Endometrial microvascular endothelial cells (primary cell): Measurements from ENCODE around the gene CKAP2L. TPM values are rescaled to one million over a fixed set of nuclear protein-coding genes. Genes with fewer than 3 reads are reported as not detected.

ENCODE experiments used
- in situ Hi-C: cut with HindIII; loops from 2 replicates; pipeline ENCODE4 v1.10.0; 2017; ENCODE audit warnings: low sequenced_read_pairs, low pct_unique_long_range_greater_than_20kb; ENCODE audit errors: inconsistent ontology term
- total RNA-seq: library from RNA; depleted of rRNA; stranded (reverse); fragments of >200 nt; gene quantifications from one replicate; pipeline ENCODE4 v1.2.3, GENCODE V29; 2015; ENCODE audit errors: inconsistent ontology term

Gene CKAP2L, protein sequence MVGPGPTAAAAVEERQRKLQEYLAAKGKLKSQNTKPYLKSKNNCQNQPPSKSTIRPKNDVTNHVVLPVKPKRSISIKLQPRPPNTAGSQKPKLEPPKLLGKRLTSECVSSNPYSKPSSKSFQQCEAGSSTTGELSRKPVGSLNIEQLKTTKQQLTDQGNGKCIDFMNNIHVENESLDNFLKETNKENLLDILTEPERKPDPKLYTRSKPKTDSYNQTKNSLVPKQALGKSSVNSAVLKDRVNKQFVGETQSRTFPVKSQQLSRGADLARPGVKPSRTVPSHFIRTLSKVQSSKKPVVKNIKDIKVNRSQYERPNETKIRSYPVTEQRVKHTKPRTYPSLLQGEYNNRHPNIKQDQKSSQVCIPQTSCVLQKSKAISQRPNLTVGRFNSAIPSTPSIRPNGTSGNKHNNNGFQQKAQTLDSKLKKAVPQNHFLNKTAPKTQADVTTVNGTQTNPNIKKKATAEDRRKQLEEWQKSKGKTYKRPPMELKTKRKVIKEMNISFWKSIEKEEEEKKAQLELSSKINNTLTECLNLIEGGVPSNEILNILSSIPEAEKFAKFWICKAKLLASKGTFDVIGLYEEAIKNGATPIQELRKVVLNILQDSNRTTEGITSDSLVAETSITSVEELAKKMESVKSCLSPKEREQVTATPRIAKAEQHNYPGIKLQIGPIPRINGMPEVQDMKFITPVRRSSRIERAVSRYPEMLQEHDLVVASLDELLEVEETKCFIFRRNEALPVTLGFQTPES
- total RNA-seq = 50.9 TPM

- in situ Hi-C loops = loop anchor here (25.0 kb wide), 1 partner anchor 173 kb away; no protein-coding TSS in a partner anchor
Measured at GRCh38 chr2:112764071-112765044, at the start of gene CKAP2L. Gene CKAP2L (minus strand): TSS chr2:112764609. CDS start chr2:112764598, 11 bp downstream.

- in situ Hi-C loops = no loop called here
Measured at GRCh38 chr2:112813280-112813966, 49.0 kb upstream of the CKAP2L start.

DNA sequence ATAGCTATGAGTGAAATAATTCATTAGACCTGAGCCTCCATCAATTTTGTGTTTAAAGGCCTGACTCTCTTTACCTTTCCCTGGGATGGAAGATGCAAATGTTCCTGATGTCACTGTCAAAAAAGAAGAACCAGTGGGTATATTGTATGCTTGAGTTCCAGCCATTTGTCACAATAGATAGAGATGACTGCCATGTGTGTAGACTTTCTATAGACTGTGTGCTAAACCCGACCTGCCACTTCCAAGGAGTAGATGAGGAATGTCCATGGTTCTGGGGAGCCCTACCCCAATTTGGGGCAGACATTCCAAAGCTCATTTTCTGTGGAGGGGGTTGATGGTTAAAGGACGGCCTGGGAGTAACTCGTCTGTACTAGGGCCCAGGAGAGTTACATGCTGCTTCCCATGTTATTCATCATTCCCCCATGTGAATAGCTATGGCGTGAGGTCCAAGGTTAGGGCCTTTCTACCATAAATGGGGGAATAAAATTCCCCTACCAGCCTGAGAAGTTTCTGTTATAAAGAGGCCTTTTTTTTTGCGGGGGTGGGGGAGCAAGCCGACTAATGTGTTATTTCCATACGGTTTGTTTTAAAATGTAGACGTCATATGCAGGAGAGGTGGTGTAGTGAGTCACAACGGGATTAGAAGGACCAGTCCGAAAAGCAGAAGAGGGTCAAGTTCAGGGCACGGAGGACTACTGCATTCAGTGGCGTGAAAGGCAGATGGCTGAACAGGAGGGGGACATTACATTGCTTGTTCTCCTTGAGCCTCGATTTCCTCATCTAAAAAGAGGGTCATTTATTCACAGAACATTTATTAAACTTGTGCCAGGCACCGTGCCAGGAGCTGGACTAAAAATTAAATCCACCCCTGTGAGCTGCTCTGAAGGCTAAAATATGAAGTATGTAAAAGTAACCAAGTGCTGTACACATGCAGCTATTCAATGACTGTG lies 48.2 kb upstream of the CKAP2L start:
- in situ Hi-C loops = no loop called here

DNA sequence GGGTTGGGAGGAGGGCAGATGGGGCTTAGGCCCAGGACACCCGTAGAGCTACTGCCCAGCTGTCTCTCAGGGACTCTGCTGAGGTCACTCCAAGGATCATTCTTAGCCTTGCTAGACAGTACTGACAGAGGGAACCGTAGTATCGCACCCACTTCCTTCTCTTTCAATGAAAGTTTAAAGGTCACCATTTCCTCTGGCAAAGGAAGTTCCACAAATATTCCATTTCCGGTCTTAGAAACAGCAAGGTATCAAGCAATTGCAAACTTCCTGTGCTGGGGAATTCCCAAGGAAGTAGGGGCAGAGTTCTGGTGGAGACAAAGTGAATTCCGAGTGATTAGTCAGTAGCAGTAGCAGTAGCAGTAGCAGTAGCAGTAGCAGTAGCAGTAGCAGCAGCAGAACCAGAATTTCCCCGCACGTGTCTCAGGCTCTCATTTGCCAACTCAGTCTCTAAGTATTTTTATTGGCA lies 47.5 kb upstream of the CKAP2L start:
- in situ Hi-C loops = no loop called here

GRCh38 chr2:112811276-112811831 lies 46.9 kb upstream of the CKAP2L start:
- in situ Hi-C loops = no loop called here

GRCh38 chr2:112809112-112809511 lies 44.7 kb upstream of the CKAP2L start:
- in situ Hi-C loops = no loop called here

GRCh38 chr2:112807233-112807807 lies 42.9 kb upstream of the CKAP2L start:
- in situ Hi-C loops = no loop called here

GRCh38 chr2:112805542-112805941 lies 41.1 kb upstream of the CKAP2L start:
- in situ Hi-C loops = no loop called here

- in situ Hi-C loops = no loop called here
Measured at GRCh38 chr2:112803691-112804521, 39.5 kb upstream of the CKAP2L start.

DNA sequence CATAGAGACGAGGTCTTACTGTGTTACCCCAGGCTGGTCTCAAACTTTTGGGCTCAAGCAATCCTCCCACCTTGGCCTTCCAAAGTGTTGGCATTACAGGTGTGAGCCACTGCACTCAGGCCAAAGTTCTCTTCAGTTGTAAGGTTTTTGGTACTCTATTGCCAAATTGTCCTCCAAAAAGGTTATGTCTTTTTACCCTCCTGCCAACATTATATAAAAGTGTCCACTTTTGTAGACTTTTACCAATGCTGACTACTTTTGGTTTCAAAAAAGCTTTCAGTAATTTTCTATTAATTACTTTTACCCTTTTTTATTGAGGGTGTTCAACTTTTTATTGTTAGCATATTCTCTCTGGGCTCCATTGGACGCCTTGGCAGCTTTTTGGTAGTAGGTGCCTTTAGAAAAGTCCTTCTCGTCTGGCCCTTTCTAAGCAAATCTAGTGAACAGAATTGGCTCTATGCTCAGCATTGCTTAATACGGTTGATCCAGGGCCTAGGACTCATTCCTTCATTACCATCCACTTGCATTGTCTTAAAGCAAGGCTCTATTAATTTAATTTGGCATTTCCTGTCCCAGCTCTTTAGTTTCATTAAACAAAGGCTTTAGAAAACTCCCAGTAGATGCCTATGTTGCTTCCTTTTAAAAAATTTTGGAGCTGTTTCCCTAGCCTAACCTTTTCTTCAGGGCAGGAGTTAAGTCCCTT lies 36.6 kb upstream of the CKAP2L start:
- in situ Hi-C loops = no loop called here

- in situ Hi-C loops = no loop called here
Measured at GRCh38 chr2:112798979-112799975, 34.9 kb upstream of the CKAP2L start.

DNA sequence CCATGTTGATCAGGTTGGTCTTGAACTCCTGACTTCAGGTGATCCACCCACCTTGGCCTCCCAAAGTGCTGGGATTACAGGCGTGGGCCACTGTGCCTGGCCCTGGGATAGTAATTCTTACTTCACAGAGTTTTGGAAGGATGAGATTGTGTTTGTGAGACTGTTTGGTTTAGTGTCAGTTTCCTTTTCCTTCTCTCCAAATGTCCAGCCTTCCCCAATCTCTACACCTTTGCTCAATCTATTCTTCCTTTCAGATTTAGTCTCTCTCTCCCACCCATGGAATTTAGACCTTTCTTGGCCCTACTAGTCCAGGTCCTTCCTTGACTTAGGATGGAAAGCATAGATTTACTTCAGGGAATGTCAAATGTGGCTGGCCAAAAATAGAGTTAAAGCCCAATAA lies 32.1 kb upstream of the CKAP2L start:
- in situ Hi-C loops = no loop called here

DNA sequence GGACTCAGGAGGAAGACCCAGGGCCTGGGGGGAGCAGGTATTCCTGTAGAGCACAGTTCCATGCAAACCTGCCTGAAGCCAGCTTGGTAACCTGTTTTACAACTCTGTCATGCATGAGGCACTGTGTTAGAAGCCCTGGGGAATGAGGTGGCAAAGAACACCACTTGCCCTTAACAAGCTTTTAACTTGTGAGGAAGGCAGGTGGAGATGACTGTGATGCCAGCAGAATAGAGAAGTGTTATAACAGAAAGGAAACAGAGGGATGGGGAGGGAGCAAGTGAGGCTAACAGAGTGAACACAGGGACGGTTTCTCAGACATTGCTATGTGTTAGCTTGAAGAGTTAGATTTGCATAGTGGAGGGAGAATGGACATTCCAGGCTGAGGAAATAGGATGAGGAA lies 31.4 kb upstream of the CKAP2L start:
- in situ Hi-C loops = no loop called here

- in situ Hi-C loops = no loop called here
Measured at GRCh38 chr2:112794841-112795240, 30.4 kb upstream of the CKAP2L start.
